Parathyroid adenoma (tissue), 2 donors: Measurements from ENCODE around the gene SAA1.

Experiments used
- H2AFZ ChIP-seq: fragments of 300-600 bp; sonication (generic); one replicate; pipeline ENCODE4 v1.7.0; 2017; ENCODE audit warnings: antibody characterized with exemption, mild to moderate bottlenecking
- H3K27ac ChIP-seq: fragments of 300-600 bp; sonication (generic); one replicate; pipeline ENCODE4 v1.7.0; 2017
- H3K27me3 ChIP-seq: fragments of 300-600 bp; sonication (generic); one replicate; pipeline ENCODE4 v1.7.0; 2017; ENCODE audit warnings: low read length; ENCODE audit not compliant: control insufficient read depth, insufficient read depth
- H3K36me3 ChIP-seq: fragments of 300-600 bp; sonication (generic); one replicate; pipeline ENCODE4 v1.7.0; 2017; ENCODE audit warnings: low read length; ENCODE audit not compliant: control insufficient read depth, insufficient read depth
- H3K4me1 ChIP-seq: fragments of 300-600 bp; sonication (generic); one replicate; pipeline ENCODE4 v1.7.0; 2017; ENCODE audit warnings: control low read depth
- H3K4me2 ChIP-seq: fragments of 300-600 bp; sonication (generic); one replicate; pipeline ENCODE4 v1.7.0; 2017; ENCODE audit warnings: low read length
- H3K4me3 ChIP-seq: fragments of 300-600 bp; sonication (generic); one replicate; pipeline ENCODE4 v1.7.0; 2017; ENCODE audit warnings: low read depth, low read length
- H3K79me2 ChIP-seq: fragments of 300-600 bp; sonication (generic); one replicate; pipeline ENCODE4 v1.7.0; 2017; ENCODE audit warnings: control low read depth
- H3K9ac ChIP-seq: fragments of 300-600 bp; sonication (generic); one replicate; pipeline ENCODE4 v1.7.0; 2017; ENCODE audit warnings: mild to moderate bottlenecking
- H3K9me3 ChIP-seq: fragments of 300-600 bp; sonication (generic); one replicate; pipeline ENCODE4 v1.7.0; 2017; ENCODE audit warnings: low read length; ENCODE audit not compliant: control insufficient read depth
- TF ChIP-seq, protein P1 (sequence below): fragments of 300-600 bp; sonication (generic); IDR thresholded peaks from one replicate; pipeline ENCODE4 v1.7.0; 2017; ENCODE audit warnings: antibody characterized with exemption, mild to moderate bottlenecking
- donor health status: primary hyperparathyroidism.

The SAA1 gene

DNA sequence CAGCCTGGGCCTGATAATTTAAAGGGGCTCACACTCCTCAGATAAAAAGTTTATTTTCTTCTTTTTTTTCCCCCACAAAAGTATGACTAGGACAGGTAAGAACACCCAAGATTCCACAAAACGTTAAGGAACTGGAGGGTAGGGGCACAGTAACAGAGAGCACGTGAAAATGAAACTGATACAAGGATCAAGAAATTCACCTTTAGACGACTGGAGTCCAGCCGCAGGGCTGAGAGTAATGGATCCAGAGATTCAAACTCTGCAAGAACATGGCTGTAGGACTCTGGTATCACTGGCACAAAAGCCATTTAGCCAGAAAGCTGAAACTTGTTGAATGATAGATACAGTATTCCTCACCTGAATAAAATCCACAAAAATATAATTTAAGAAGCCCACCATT, 51.5 kb downstream of the SAA1 start:
- H3K4me2 ChIP-seq, result no peak overlapping the region

More for the DNA sequence above, 51.5 kb downstream of the SAA1 start:
- no peak overlapping the region for H3K4me3 ChIP-seq
- no peaks in the 10 kb centered on the region for H3K27me3 ChIP-seq
- TF ChIP-seq, protein P1, sequence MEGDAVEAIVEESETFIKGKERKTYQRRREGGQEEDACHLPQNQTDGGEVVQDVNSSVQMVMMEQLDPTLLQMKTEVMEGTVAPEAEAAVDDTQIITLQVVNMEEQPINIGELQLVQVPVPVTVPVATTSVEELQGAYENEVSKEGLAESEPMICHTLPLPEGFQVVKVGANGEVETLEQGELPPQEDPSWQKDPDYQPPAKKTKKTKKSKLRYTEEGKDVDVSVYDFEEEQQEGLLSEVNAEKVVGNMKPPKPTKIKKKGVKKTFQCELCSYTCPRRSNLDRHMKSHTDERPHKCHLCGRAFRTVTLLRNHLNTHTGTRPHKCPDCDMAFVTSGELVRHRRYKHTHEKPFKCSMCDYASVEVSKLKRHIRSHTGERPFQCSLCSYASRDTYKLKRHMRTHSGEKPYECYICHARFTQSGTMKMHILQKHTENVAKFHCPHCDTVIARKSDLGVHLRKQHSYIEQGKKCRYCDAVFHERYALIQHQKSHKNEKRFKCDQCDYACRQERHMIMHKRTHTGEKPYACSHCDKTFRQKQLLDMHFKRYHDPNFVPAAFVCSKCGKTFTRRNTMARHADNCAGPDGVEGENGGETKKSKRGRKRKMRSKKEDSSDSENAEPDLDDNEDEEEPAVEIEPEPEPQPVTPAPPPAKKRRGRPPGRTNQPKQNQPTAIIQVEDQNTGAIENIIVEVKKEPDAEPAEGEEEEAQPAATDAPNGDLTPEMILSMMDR, result no peak
- H3K4me1 ChIP-seq, result no peaks in the 10 kb centered on the region
- no peak overlapping the region for H3K9ac ChIP-seq
- H2AFZ ChIP-seq, result no peak overlapping the region
- H3K79me2 ChIP-seq, result peaks cover 7% of the 10 kb centered on the region
- no peaks in the 10 kb centered on the region for H3K9me3 ChIP-seq
- H3K27ac ChIP-seq, result no peak overlapping the region
- no peaks in the 10 kb centered on the region for H3K36me3 ChIP-seq
